Endothelial cell of umbilical vein (primary cell): ENCODE measurements around the gene CPSF3. TPM values are rescaled to one million over a fixed set of nuclear protein-coding genes. Genes with fewer than 3 reads are reported as not detected.

Experiments used
- BruUV-seq: library from RNA; stranded (reverse); fragments of 400-500 nt; replicated peaks from 2 replicates; lab custom pipeline; 2021; lab: Mats Ljungman, UMichigan
- CTCF ChIA-PET: fragments of 300-600, 350-600 bp; sonication (Branson Sonifier 250); formaldehyde crosslinking; loops from one replicate; lab custom pipeline; 2021; ENCODE audit warnings: antibody characterized with exemption, inconsistent platforms; lab: Charles Lee
- POLR2A ChIA-PET: fragments of 300-600, 350-600 bp; sonication (Branson Sonifier 250); formaldehyde crosslinking; loops from one replicate; lab custom pipeline; 2021; ENCODE audit warnings: antibody characterized with exemption, inconsistent platforms; lab: Charles Lee
- DNase-seq: peaks from one replicate; pipeline ENCODE4 v3.0.0-alpha.2; 2011; ENCODE audit warnings: low read depth, low spot score
- FAIRE-seq: peaks from 2 replicates; lab custom pipeline; 2011; peaks lifted over from hg19 to GRCh38; lab: Jason Lieb, UNC
- H2AFZ ChIP-seq: 2 replicates; pipeline ENCODE4 v1.6.0; 2012; ENCODE audit warnings: low read depth, low read length, control low read depth, inconsistent platforms
- H3K27ac ChIP-seq: 2 replicates; pipeline ENCODE4 v1.5.1; 2011; ENCODE audit warnings: low read depth, mild to moderate bottlenecking, control low read depth, low read length, moderate library complexity; ENCODE audit not compliant: insufficient read depth
- H3K27me3 ChIP-seq, 2 experiments: 2 replicates each; pipeline versions ENCODE4 v1.6.0 to v1.6.1; 2011; ENCODE audit warnings: low read length in 2 of 2, mixed read lengths in 1 of 2; ENCODE audit not compliant: control insufficient read depth in 2 of 2, insufficient read depth in 2 of 2
- H3K36me3 ChIP-seq, 2 experiments: 2 replicates in 1 of 2; 3 replicates in 1 of 2; pipeline ENCODE4 v1.5.1; 2011; ENCODE audit warnings: low read length in 2 of 2, mild to moderate bottlenecking in 1 of 2, moderate library complexity in 1 of 2; ENCODE audit not compliant: control insufficient read depth in 2 of 2, insufficient read depth in 2 of 2; ENCODE audit errors: extremely low read depth in 1 of 2
- H3K4me1 ChIP-seq: 3 replicates; pipeline ENCODE4 v1.5.1; 2011; ENCODE audit warnings: mild to moderate bottlenecking, low read length; ENCODE audit not compliant: control insufficient read depth, insufficient read depth; ENCODE audit errors: extremely low read depth
- H3K4me2 ChIP-seq: 2 replicates; pipeline ENCODE4 v1.6.1; 2011; ENCODE audit warnings: low read length, control low read depth, mixed read lengths; ENCODE audit not compliant: insufficient read depth
- H3K4me3 ChIP-seq, 3 experiments: fragments of 200-600 bp in 1 of 3; sonication (generic), shearing (Covaris generic) in 1 of 3; replicated peaks in 1 of 3; 2 replicates each; pipeline ENCODE4 v1.5.1; 2011 to 2016; ENCODE audit warnings: control low read depth in 3 of 3, low read length in 3 of 3, mild to moderate bottlenecking in 2 of 3, inconsistent platforms in 1 of 3, low read depth in 1 of 3, moderate library complexity in 1 of 3; ENCODE audit not compliant: insufficient read depth in 1 of 3
- H3K79me2 ChIP-seq: 2 replicates; pipeline ENCODE4 v1.6.0; 2012; ENCODE audit warnings: low read length, inconsistent platforms; ENCODE audit not compliant: control insufficient read depth, insufficient read depth
- H3K9ac ChIP-seq: replicated peaks from 2 replicates; pipeline ENCODE3; 2011; ENCODE audit warnings: low read length, control low read depth; ENCODE audit not compliant: insufficient read depth; ENCODE audit errors: extremely low read depth
- H3K9me1 ChIP-seq: replicated peaks from 3 replicates; pipeline ENCODE4 v1.6.0; 2011; ENCODE audit warnings: mild to moderate bottlenecking, low read length; ENCODE audit not compliant: control insufficient read depth, insufficient read depth; ENCODE audit errors: extremely low read depth
- H3K9me3 ChIP-seq: replicated peaks from 2 replicates; pipeline ENCODE4 v1.5.1; 2012; ENCODE audit warnings: low read length, inconsistent platforms; ENCODE audit not compliant: control insufficient read depth, insufficient read depth
- H4K20me1 ChIP-seq: replicated peaks from 2 replicates; pipeline ENCODE3; 2011; ENCODE audit warnings: mild to moderate bottlenecking, low read length; ENCODE audit not compliant: control insufficient read depth, insufficient read depth; ENCODE audit errors: extremely low read depth
- EZH2 ChIP-seq: IDR thresholded peaks from 2 replicates; pipeline ENCODE4 v1.6.1; 2012; ENCODE audit warnings: borderline replicate concordance, low read depth, mild to moderate bottlenecking, moderate library complexity, low read length, inconsistent platforms; ENCODE audit not compliant: severe bottlenecking
- FOS ChIP-seq: IDR thresholded peaks from 2 replicates; pipeline ENCODE4 v1.6.1; 2011; ENCODE audit warnings: mild to moderate bottlenecking, low read length, moderate library complexity, borderline replicate concordance; ENCODE audit not compliant: insufficient read depth
- GATA2 ChIP-seq: IDR thresholded peaks from 2 replicates; pipeline ENCODE4 v1.7.0; 2011; ENCODE audit warnings: low read depth, mild to moderate bottlenecking, moderate library complexity, mixed read lengths, low read length; ENCODE audit not compliant: insufficient read length, insufficient read depth
- JUN ChIP-seq: IDR thresholded peaks from 2 replicates; pipeline ENCODE4 v1.6.1; 2011; ENCODE audit warnings: borderline replicate concordance, low read depth; ENCODE audit not compliant: insufficient read length, insufficient read depth
- MAX ChIP-seq: IDR thresholded peaks from 2 replicates; pipeline ENCODE4 v1.6.1; 2011; ENCODE audit not compliant: insufficient read depth, insufficient read length
- MYC ChIP-seq: IDR thresholded peaks from one replicate; pipeline ENCODE4 v1.6.1; 2011; ENCODE audit warnings: mild to moderate bottlenecking, low read depth, low read length
- POLR2A ChIP-seq: IDR thresholded peaks from 2 replicates; pipeline ENCODE4 v1.6.1; 2012; ENCODE audit warnings: low read depth, mild to moderate bottlenecking, control low read depth, low read length
- POLR2AphosphoS5 ChIP-seq: IDR thresholded peaks from 2 replicates; pipeline ENCODE4 v1.6.1; 2012; ENCODE audit warnings: low read depth, mild to moderate bottlenecking, control low read depth, low read length, moderate library complexity; ENCODE audit not compliant: insufficient read depth
- dilution Hi-C: fragments of 300-500 bp; cut with MboI; formaldehyde crosslinking; loops from one replicate; pipeline ENCODE4 v1.15.0; 2019; ENCODE audit warnings: low sequenced_read_pairs; ENCODE audit not compliant: extremely low pct_ligation_motif_present
- intact Hi-C: fragments of 100-400 bp; cut with micrococcal nuclease; formaldehyde crosslinking; loops from one replicate; pipeline ENCODE4 v1.10.0; 2022
- polyA plus RNA-seq, 4 experiments: library from polyadenylated mRNA; depleted of rRNA in 3 of 4; stranded (reverse) in 3 of 4; unstranded in 1 of 4; fragments of >200 nt; gene quantifications; 2 replicates each; pipeline versions ENCODE4 v1.2.1 to v1.2.3, GENCODE V29; 2011 to 2012; ENCODE audit warnings: missing spikeins in 1 of 4
- total RNA-seq: library from RNA; stranded (reverse); gene quantifications from 2 replicates; pipeline ENCODE4 v1.2.3, GENCODE V29; 2021
- TF ChIP-seq, protein P1 (sequence below), 2 donors: IDR thresholded peaks; 1 replicate in 1 of 2; 2 replicates in 1 of 2; pipeline ENCODE4 v1.5.1; 2011; ENCODE audit warnings: low read length in 2 of 2, mild to moderate bottlenecking in 2 of 2, moderate library complexity in 2 of 2, control low read depth in 1 of 2, inconsistent platforms in 1 of 2, low read depth in 1 of 2; ENCODE audit not compliant: insufficient read depth in 1 of 2; ENCODE audit errors: extremely low read depth in 1 of 2

CPSF3 gene
- total and polyA plus RNA-seq, 2 donors (not counting 3 experiments of a cell fraction or from before 2014, with no cell fraction given), result 13.7 to 35.6 TPM

GRCh38 chr2:9418746-9419145 lies 4.7 kb upstream of the CPSF3 start:
- intact Hi-C loops (no loop called here), dilution Hi-C loops (no loop called here)
- Histone ChIP-seq H3K9me3 (no peaks in the 10 kb centered on the region), H3K4me1 (peaks cover 9% of the 10 kb centered on the region), H3K27ac (no peak overlapping the region), H3K4me3 (no peak overlapping the region), H2AFZ (no peak overlapping the region), H3K9me1 (no peaks in the 10 kb centered on the region), H3K27me3 (no peaks in the 10 kb centered on the region), H4K20me1 (no peaks in the 10 kb centered on the region), H3K9ac (no peak overlapping the region), H3K79me2 (peaks cover 61% of the 10 kb centered on the region), H3K36me3 (peaks cover 0 to 5% of the 10 kb centered on the region in 2 experiments), H3K4me2 (no peak overlapping the region)
- no peak for TF ChIP-seq POLR2AphosphoS5
- TF ChIP-seq MAX, result no peak
- no peak for TF ChIP-seq GATA2
- TF ChIP-seq, protein P1, sequence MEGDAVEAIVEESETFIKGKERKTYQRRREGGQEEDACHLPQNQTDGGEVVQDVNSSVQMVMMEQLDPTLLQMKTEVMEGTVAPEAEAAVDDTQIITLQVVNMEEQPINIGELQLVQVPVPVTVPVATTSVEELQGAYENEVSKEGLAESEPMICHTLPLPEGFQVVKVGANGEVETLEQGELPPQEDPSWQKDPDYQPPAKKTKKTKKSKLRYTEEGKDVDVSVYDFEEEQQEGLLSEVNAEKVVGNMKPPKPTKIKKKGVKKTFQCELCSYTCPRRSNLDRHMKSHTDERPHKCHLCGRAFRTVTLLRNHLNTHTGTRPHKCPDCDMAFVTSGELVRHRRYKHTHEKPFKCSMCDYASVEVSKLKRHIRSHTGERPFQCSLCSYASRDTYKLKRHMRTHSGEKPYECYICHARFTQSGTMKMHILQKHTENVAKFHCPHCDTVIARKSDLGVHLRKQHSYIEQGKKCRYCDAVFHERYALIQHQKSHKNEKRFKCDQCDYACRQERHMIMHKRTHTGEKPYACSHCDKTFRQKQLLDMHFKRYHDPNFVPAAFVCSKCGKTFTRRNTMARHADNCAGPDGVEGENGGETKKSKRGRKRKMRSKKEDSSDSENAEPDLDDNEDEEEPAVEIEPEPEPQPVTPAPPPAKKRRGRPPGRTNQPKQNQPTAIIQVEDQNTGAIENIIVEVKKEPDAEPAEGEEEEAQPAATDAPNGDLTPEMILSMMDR (IDR thresholded peaks at IDR 0.05; ENCODE audit: extremely low read depth in 1 of 2, insufficient read depth in 1 of 2, low read depth in 1 of 2, low read length in 2 of 2), result no peak
- no peak for TF ChIP-seq POLR2A
- TF ChIP-seq MYC, result no peak
- TF ChIP-seq EZH2, result no peak
- TF ChIP-seq JUN, result no peak
- no peak for TF ChIP-seq FOS
- POLR2A ChIA-PET, result no interaction called here
- CTCF ChIA-PET, result interaction anchor here (1.2 kb wide), 1 partner anchor 19 kb away, joined by 3 read pairs; no protein-coding TSS in a partner anchor
- BruUV-seq, result no TSS peak
- no peak for DNase-seq
- FAIRE-seq, result no peak
